Prostate gland (tissue), 2 donors: ENCODE data around the gene TMEM117. TPM values are rescaled to one million over a fixed set of nuclear protein-coding genes. Genes with fewer than 3 reads are reported as not detected.

Source experiments
- DNase-seq: peaks from one replicate; pipeline ENCODE4 v3.0.0-alpha.2; 2019; ENCODE audit warnings: low spot score
- H3K27ac ChIP-seq, 2 donors: fragments of 200-600 bp; sonication (generic); 2 replicates each; pipeline ENCODE4 v1.5.1; 2017 to 2019
- H3K27me3 ChIP-seq: fragments of 200-600 bp; sonication (generic); replicated peaks from 2 replicates; pipeline ENCODE4 v1.5.1; 2019; ENCODE audit not compliant: insufficient read depth
- H3K36me3 ChIP-seq, 2 donors: fragments of 200-600 bp; sonication (generic); 1 replicate in 1 of 2; 2 replicates in 1 of 2; pipeline versions ENCODE4 v1.5.1 to v1.8.1; 2017 to 2019
- H3K4me1 ChIP-seq: fragments of 200-600 bp; sonication (generic); replicated peaks from 2 replicates; pipeline ENCODE4 v1.5.1; 2019
- H3K4me3 ChIP-seq, 2 donors: fragments of 200-600 bp; sonication (generic); 2 replicates each; pipeline ENCODE4 v1.5.1; 2017 to 2019
- H3K9me3 ChIP-seq: fragments of 200-600 bp; sonication (generic); 2 replicates; pipeline ENCODE4 v1.5.1; 2017
- POLR2A ChIP-seq: fragments of 450-650 bp; IDR thresholded peaks from one replicate; pipeline ENCODE4 v1.6.1; 2016; ENCODE audit warnings: antibody characterized with exemption, mild to moderate bottlenecking
- POLR2AphosphoS5 ChIP-seq: sonication (generic); formaldehyde crosslinking; IDR thresholded peaks from one replicate; pipeline ENCODE4 v1.6.1; 2017; ENCODE audit warnings: antibody characterized with exemption
- WGBS: methylation state at CpG from one replicate; pipeline ENCODE4 v1.1.5; 2018; 5-methylcytosine and 5-hydroxymethylcytosine counted together
- intact Hi-C: fragments of 100-400 bp; cut with DNase I; formaldehyde crosslinking; loops from one replicate; pipeline ENCODE4 v1.14.2; 2022
- total RNA-seq, 2 donors: library from RNA; depleted of rRNA; stranded (reverse); fragments of >200 nt; gene quantifications; one replicate each; pipeline ENCODE4 v1.1.0, GENCODE V29; 2016
- TF ChIP-seq, protein P1 (sequence below), 4 experiments: fragments of 200-600 bp in 2 of 4; fragments of 450-650 bp in 2 of 4; sonication (generic) in 2 of 4; IDR thresholded peaks; 1 replicate in 3 of 4; 2 replicates in 1 of 4; pipeline ENCODE4 v1.5.1; 2016 to 2019; ENCODE audit warnings: antibody characterized with exemption in 4 of 4, mild to moderate bottlenecking in 2 of 4, moderate library complexity in 2 of 4

Gene TMEM117
- total RNA-seq, 2 donors from 2014 or later = 15.5 to 26.5 TPM

DNA sequence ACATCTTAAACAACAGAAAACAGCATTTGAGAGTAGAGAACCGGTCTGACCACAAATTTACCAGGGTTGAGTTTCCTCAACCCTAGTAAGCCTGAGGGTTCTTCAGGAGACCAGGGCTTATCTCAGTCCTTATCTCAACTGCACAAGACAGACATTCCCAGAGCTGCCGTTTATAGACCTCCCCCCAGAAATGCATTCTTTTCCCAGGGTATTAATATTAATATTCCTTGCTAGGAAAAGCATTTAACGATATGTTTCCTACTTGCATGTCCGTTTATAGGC is 12.3 kb downstream of the TMEM117 start:
- H3K4me1 ChIP-seq = no peaks in the 10 kb centered on the region
- intact Hi-C loops = no loop called here
- TF ChIP-seq, protein P1, sequence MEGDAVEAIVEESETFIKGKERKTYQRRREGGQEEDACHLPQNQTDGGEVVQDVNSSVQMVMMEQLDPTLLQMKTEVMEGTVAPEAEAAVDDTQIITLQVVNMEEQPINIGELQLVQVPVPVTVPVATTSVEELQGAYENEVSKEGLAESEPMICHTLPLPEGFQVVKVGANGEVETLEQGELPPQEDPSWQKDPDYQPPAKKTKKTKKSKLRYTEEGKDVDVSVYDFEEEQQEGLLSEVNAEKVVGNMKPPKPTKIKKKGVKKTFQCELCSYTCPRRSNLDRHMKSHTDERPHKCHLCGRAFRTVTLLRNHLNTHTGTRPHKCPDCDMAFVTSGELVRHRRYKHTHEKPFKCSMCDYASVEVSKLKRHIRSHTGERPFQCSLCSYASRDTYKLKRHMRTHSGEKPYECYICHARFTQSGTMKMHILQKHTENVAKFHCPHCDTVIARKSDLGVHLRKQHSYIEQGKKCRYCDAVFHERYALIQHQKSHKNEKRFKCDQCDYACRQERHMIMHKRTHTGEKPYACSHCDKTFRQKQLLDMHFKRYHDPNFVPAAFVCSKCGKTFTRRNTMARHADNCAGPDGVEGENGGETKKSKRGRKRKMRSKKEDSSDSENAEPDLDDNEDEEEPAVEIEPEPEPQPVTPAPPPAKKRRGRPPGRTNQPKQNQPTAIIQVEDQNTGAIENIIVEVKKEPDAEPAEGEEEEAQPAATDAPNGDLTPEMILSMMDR (IDR thresholded peaks at IDR 0.05) = no peak
- TF ChIP-seq POLR2AphosphoS5 = no peak
- TF ChIP-seq POLR2A = no peak

DNA sequence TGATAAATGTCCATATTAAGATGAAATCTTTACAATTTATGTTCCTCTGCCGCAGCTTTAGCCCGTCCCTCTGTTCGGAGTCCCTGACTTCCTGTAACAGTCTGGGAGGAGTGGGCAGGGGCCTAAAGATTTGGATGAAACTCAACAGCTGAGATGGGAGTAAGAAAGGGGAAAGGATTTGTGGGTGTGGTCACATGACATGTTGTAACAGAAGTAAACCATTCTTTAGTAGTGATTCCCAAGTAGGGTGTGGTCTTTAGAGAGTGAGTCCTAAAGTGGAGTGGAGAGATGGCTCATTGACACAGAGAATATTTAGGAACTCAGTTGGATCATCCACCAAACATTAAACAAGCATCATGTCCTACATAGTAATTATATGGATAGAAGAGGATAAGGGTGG is 12.9 kb downstream of the TMEM117 start:
- intact Hi-C loops = no loop called here
- Histone ChIP-seq H3K9me3 (no peaks in the 10 kb centered on the region), H3K27me3 (no peaks in the 10 kb centered on the region), H3K27ac (no peak overlapping the region), H3K4me3 (no peak overlapping the region), H3K4me1 (no peaks in the 10 kb centered on the region), H3K36me3 (no peaks in the 10 kb centered on the region)
- TF ChIP-seq POLR2AphosphoS5 = no peak
- no peak for TF ChIP-seq POLR2A
- TF ChIP-seq, protein P1 (IDR thresholded peaks at IDR 0.05) = no peak
- DNase-seq = no peak
- 95% methylated on average over 3 of the region's 3 CpGs for WGBS

More for the DNA sequence above, 12.3 kb downstream of the TMEM117 start:
- 84% methylated on average over 4 of the region's 4 CpGs for WGBS
- H3K27ac ChIP-seq = no peak overlapping the region
- H3K27me3 ChIP-seq = no peaks in the 10 kb centered on the region
- DNase-seq = no peak
- H3K4me3 ChIP-seq = no peak overlapping the region
- H3K36me3 ChIP-seq = no peaks in the 10 kb centered on the region
- H3K9me3 ChIP-seq = no peaks in the 10 kb centered on the region

GRCh38 chr12:43852744-43853143 is 16.9 kb downstream of the TMEM117 start:
- no peak overlapping the region for H3K27ac ChIP-seq
- no peak overlapping the region for H3K4me3 ChIP-seq
- H3K9me3 ChIP-seq = no peaks in the 10 kb centered on the region
- TF ChIP-seq POLR2A = no peak
- TF ChIP-seq, protein P1 (IDR thresholded peaks at IDR 0.05) = no peak
- TF ChIP-seq POLR2AphosphoS5 = no peak
- no peaks in the 10 kb centered on the region for H3K4me1 ChIP-seq
- intact Hi-C loops = no loop called here
- no peaks in the 10 kb centered on the region for H3K36me3 ChIP-seq
- DNase-seq = no peak
- WGBS = 96% methylated on average over 1 of the region's 1 CpG
- no peaks in the 10 kb centered on the region for H3K27me3 ChIP-seq

DNA sequence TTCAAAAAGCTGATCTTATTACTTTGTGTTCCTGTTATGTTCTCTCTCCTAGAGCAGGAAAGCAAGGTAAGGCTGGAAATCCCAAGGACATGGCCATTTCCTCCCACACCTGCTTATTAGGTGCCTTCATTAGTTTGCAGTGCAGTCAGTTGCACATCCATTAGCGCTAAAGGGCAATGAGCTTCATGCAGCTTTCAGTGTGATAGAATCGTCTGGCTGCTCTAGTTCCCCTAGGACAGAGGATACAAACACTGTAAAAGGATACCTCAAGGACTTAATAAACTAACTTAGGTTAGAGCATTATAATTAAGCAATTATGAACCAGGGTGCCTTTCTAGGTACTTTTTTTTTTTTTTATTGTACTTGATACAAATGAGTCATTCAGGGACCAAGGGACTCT is 21.1 kb downstream of the TMEM117 start:
- TF ChIP-seq POLR2AphosphoS5 = no peak
- no peak for TF ChIP-seq POLR2A
- TF ChIP-seq, protein P1 (IDR thresholded peaks at IDR 0.05) = no peak
- WGBS = 95% methylated on average over 2 of the region's 2 CpGs
- H3K4me3 ChIP-seq = no peak overlapping the region
- no peaks in the 10 kb centered on the region for H3K9me3 ChIP-seq
- DNase-seq = no peak
- intact Hi-C loops = no loop called here
- no peak overlapping the region for H3K27ac ChIP-seq
- H3K4me1 ChIP-seq = no peaks in the 10 kb centered on the region
- H3K36me3 ChIP-seq = no peaks in the 10 kb centered on the region
- no peaks in the 10 kb centered on the region for H3K27me3 ChIP-seq

DNA sequence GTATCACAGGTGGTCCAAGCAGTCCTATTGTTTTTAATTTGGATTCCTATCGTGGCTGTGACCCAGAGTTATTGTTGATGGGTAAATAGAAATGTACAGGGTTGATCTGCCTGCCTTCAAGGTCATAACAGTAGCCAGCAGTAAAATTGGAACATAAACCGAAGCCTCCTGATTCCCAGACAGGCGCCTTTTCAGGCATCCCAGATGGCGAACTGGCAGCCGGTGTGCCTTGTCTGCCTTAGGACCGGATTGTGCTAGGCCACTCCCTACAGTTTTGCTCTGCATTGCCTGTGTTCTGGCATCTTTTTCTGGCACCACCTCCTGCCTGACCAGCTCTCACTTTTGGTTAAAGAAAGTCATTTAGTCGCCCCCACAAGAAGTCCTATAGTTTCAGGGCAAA is 22.2 kb downstream of the TMEM117 start:
- TF ChIP-seq POLR2A (no peak), POLR2AphosphoS5 (no peak)
- TF ChIP-seq, protein P1 (IDR thresholded peaks at IDR 0.05) = no peak
- WGBS = 52% methylated on average over 7 of the region's 7 CpGs

More for the DNA sequence above, 22.2 kb downstream of the TMEM117 start:
- DNase-seq = no peak
- H3K36me3 ChIP-seq = no peaks in the 10 kb centered on the region
- H3K27me3 ChIP-seq = no peaks in the 10 kb centered on the region
- intact Hi-C loops = no loop called here
- H3K4me1 ChIP-seq = no peaks in the 10 kb centered on the region
- H3K4me3 ChIP-seq = no peak overlapping the region
- no peak overlapping the region for H3K27ac ChIP-seq
- no peaks in the 10 kb centered on the region for H3K9me3 ChIP-seq
